Subcutaneous adipose tissue (tissue), 4 donors: ENCODE results near the gene PCDHGC5. TPM values are rescaled to one million over a fixed set of nuclear protein-coding genes. Genes with fewer than 3 reads are reported as not detected.

Source experiments
- CTCF ChIP-seq: fragments of 450-650 bp; IDR thresholded peaks from one replicate; pipeline ENCODE4 v1.5.1; 2016; ENCODE audit warnings: low read depth, mild to moderate bottlenecking, control low read depth, antibody characterized with exemption, moderate library complexity
- total RNA-seq, 4 donors: library from RNA; depleted of rRNA; stranded (reverse); fragments of >200 nt; gene quantifications; one replicate each; pipeline ENCODE4 v1.1.0, GENCODE V29; 2016

PCDHGC5 gene
- total RNA-seq, 4 donors from 2014 or later: 0.82 to 1.8 (median 1.2) TPM

GRCh38 chr5:141519605-141520565 is 31.0 kb downstream of the PCDHGC5 start:
- TF ChIP-seq CTCF: no peak

GRCh38 chr5:141521244-141521781 is 32.4 kb downstream of the PCDHGC5 start:
- TF ChIP-seq CTCF: no peak

- TF ChIP-seq CTCF: no peak
Measured at GRCh38 chr5:141522301-141522700, 33.4 kb downstream of the PCDHGC5 start.

- TF ChIP-seq CTCF: no peak
Measured at GRCh38 chr5:141523991-141524390, 35.1 kb downstream of the PCDHGC5 start.

GRCh38 chr5:141524604-141525597 is 36.0 kb downstream of the PCDHGC5 start:
- TF ChIP-seq CTCF: no peak

GRCh38 chr5:141525653-141526052 is 36.8 kb downstream of the PCDHGC5 start:
- no peak for TF ChIP-seq CTCF
